Activated T-cell treated with anti-CD3 and anti-CD28 coated beads for 4 hours (primary cell): ENCODE results near the gene BCAR1.
"Not testable (repeated sequence)": the region's sequence is repeated elsewhere in the genome, so short reads cannot be mapped to it uniquely, and the experiment has no call there.

ENCODE experiments used
- DNase-seq: peaks from one replicate; pipeline ENCODE4 v3.0.0-alpha.2; 2020

The BCAR1 gene, protein sequence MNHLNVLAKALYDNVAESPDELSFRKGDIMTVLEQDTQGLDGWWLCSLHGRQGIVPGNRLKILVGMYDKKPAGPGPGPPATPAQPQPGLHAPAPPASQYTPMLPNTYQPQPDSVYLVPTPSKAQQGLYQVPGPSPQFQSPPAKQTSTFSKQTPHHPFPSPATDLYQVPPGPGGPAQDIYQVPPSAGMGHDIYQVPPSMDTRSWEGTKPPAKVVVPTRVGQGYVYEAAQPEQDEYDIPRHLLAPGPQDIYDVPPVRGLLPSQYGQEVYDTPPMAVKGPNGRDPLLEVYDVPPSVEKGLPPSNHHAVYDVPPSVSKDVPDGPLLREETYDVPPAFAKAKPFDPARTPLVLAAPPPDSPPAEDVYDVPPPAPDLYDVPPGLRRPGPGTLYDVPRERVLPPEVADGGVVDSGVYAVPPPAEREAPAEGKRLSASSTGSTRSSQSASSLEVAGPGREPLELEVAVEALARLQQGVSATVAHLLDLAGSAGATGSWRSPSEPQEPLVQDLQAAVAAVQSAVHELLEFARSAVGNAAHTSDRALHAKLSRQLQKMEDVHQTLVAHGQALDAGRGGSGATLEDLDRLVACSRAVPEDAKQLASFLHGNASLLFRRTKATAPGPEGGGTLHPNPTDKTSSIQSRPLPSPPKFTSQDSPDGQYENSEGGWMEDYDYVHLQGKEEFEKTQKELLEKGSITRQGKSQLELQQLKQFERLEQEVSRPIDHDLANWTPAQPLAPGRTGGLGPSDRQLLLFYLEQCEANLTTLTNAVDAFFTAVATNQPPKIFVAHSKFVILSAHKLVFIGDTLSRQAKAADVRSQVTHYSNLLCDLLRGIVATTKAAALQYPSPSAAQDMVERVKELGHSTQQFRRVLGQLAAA

GRCh38 chr16:75251280-75252048 lies at the start of gene BCAR1:
BCAR1 (minus strand) TSS chr16:75251624; CDS start chr16:75251482, 142 bp downstream.
- DNase-seq: no peak

DNA sequence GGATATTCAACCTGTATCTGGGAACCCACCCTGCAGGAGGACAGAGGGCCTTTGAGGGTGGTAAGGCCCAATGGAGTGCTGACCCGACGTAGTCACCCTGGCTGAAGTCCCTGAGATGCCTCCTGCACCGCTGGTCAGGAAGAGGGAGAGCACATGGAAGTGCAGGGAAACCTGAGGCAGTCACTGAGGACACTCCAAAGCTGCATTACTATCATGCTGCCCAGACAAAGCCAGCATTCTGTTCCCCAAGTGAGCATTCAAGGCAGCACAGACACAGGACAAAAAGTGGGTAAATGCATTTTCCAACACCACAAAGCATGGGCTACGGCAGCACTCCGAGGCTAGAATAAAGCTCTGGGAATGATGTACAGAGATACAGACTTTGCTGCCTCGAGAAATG lies 46.8 kb upstream of the BCAR1 start:
- no peak for DNase-seq

GRCh38 chr16:75296606-75297005 lies 45.2 kb upstream of the BCAR1 start:
- no peak for DNase-seq

DNA sequence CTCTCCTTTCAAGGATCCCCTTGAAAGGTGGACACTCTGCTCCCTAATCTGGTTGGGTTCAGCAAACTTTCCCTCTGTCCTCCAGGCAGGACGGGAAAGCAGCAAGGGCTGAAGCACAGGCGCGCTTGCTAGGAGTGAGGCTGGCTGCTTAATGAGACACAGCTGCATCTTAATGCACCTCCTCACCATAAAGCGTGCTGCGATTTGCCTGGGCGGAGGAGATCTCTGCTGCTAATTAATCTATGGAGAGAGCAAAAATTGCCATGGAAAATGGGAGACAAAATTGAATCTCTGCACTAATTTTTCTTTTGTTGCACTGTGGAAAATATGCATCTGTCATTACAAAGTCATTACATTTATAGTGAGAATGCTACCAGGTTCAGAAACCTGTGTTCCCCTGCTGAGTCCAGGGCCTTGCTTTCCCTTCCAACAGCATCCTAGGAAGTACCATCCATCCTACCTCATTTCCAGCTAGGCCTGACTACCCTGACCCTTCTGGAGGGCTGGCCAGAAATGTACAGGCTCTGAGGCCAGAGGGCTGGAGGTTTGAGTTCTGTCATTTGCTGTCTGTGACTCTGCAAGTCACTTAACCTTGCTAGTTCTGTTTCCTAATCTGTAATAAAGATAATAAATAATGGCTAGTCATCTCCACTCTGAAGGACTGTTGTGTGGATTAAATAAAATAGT lies 43.5 kb upstream of the BCAR1 start:
- no peak for DNase-seq

GRCh38 chr16:75293772-75294171 lies 42.3 kb upstream of the BCAR1 start:
- DNase-seq: no peak

DNA sequence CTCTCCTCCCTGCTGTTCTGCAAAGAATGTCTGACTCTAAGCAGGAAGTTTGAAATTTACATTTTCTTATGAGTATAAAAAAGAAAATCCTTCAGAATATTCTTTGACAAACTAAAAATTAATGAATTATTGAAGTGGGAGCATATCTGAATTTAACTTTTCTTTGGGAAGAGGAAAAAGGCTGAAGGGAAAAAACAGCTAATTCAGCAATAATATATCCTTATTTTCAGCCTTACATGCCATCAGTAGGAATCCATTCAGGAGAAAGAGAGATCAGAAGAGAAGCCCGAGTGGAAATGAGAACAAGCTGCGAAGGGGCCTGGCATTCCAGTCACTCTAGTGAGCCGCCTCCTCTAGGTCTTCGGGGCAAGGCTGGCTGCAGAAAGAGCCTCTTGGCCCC lies 41.7 kb upstream of the BCAR1 start:
- DNase-seq: no peak

GRCh38 chr16:75292691-75293090 lies 41.3 kb upstream of the BCAR1 start:
- DNase-seq: no peak

- DNase-seq: no peak
These were observed 37.8 kb upstream of the BCAR1 start for GRCh38 chr16:75289189-75289588.

- DNase-seq: peak; percentile 32
These were observed 37.2 kb upstream of the BCAR1 start for GRCh38 chr16:75288596-75289120.

- DNase-seq: no peak
These were observed 36.8 kb upstream of the BCAR1 start for GRCh38 chr16:75288181-75288580.

DNA sequence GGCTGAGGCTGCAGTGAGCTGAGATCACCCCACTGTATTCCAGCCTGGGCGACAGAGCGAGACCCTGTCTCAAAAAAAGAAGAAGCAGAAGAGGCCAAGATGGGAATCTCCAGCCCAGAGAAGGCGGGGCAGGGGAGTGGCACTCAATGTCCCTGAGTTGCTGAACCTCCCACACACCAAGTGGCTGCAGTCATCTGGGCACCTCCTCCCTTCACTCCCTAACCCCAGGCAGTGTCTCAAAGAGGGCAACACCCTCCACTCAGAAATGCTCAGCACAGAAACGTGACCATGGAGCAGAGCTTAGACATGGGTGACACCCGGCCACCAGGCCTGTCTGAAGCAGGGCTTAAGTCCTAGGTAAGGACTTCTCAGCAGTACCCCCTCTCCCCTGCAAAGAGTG lies 36.3 kb upstream of the BCAR1 start:
- no peak for DNase-seq

DNA sequence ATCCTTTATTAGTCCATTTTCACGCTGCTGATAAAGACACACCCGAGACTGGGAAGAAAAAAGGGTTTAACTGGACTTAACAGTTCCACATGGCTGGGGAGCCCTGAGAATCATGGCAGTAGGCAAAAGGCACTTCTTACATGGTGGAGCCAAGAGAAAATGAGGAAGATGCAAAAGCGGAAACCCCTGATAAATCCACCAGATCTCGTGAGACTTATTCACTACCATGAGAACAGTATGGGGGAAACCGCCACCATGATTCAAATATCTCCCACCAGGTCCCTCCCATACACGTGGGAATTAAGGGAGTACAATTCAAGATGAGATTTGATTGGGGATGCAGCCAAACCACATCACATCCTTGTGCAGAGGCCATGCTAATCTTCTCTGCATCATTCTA lies 35.0 kb upstream of the BCAR1 start:
- no peak for DNase-seq

DNA sequence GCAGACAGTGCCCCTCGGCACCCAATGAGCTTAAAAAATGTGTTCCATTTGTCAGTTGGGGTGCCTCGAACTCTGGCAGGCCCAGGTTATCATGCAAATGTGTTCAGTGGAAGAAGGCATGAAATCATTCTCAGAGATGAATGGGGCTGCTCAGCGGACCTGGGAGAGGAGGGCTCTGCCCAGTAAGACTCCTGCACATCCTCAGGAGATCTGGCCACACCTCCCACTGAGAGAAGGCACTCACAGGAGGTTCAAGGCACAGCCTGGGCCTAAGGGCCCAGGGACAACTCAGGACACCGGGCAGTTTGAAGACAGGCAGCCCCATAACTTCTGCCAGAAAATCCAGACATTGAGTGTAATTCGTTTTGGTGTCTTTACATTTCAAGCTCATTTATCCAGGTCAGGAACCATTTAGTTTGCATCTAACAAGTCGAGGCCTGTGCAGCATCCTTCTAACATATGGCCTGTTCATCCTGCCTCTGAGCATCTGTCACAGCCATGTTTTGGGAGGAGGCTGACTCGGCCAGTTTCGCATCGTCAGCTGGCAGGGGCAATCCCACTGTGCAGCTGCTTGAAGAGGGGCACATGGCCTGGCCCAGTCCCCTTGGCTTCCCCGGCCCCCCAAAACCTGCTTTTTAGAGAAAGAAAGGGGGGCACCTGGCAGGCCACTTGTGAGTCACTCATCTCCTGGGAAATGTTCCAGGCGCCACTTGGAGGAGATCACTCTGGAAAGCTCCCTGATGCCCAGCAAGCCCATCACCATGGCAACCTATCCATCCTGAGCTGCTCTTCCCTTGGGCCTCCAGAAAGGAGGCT lies 31.2 kb upstream of the BCAR1 start:
- DNase-seq: no peak

- no peak for DNase-seq
These were observed 30.4 kb upstream of the BCAR1 start for GRCh38 chr16:75281826-75282225.

DNA sequence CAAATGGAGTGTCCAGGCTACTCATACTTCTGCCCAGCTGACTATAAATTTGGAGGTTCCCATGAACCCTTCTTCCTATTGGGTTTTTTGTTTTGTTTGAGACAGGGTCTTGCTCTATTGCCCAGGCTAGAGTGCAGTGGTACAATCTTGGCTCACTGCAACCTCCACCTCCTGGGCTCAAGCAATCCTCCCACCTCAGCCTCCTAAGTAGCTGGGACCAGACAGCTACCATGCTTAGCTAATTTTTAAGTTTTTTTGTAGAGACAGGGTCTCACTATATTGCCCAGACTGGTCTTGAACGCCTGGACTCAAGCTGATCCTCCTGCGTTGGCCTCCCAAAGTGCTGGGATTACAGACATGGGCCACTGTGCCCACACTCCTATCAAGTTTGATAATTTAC lies 29.6 kb upstream of the BCAR1 start:
- not testable (repeated sequence) for DNase-seq

DNA sequence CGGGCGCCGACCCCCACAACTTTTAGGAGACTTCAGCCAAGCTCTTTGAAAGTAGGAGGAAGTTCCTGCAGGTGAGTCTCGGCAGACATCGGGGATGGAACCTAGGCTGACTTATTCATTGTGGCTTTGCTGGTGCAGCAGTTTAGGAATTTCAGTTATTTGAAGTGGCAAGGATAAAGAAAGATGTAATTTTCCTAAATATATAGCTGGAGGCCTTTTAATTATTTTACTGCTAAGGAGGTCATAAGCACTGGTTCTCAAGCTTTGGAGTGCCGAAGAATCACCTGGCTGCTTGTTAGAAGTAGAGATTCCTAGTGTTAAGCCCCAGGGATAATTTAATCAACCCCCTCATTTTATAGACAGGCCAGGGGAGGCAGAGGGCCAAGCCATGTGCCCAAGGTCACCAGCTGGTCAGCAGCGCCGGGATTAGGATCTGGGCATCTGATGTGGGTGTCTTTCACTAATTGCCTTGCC lies 28.9 kb upstream of the BCAR1 start:
- no peak for DNase-seq

DNA sequence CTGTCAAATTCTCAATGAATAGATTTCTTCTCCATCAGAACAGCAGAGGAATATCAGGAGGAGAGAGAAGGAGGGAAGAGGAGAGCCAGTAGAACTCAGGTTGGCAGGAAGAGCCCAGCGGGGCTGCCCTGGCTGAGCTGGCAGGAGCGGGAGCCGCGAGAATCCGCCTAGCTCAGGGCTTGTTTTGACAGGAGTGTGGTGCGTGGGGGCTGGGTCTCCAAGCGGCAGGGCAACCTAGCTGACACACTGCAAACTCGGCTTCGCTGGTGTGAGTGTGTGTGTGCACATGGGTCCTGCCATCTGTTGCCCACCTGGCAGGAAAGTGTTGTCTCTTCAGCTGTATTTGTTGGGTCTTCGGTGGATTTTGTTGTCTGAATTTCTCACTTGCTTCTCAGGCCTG lies 27.9 kb upstream of the BCAR1 start:
- no peak for DNase-seq

GRCh38 chr16:75273054-75273925 lies 21.9 kb upstream of the BCAR1 start:
- no peak for DNase-seq

GRCh38 chr16:75272629-75273028 lies 21.2 kb upstream of the BCAR1 start:
- DNase-seq: not testable (repeated sequence)

GRCh38 chr16:75272097-75272551 lies 20.7 kb upstream of the BCAR1 start:
- no peak for DNase-seq
